ENCODE measurements around the gene PPP1R15B.

GRCh38 chr1:204447190-204447589, 35.6 kb upstream of the PPP1R15B start:
- TF ChIP-seq EZH2phosphoT487 (IDR thresholded peaks at IDR 0.05; ENCODE audit: borderline replicate concordance, low read depth, low read length) = no peak
- TF ChIP-seq, protein P1, sequence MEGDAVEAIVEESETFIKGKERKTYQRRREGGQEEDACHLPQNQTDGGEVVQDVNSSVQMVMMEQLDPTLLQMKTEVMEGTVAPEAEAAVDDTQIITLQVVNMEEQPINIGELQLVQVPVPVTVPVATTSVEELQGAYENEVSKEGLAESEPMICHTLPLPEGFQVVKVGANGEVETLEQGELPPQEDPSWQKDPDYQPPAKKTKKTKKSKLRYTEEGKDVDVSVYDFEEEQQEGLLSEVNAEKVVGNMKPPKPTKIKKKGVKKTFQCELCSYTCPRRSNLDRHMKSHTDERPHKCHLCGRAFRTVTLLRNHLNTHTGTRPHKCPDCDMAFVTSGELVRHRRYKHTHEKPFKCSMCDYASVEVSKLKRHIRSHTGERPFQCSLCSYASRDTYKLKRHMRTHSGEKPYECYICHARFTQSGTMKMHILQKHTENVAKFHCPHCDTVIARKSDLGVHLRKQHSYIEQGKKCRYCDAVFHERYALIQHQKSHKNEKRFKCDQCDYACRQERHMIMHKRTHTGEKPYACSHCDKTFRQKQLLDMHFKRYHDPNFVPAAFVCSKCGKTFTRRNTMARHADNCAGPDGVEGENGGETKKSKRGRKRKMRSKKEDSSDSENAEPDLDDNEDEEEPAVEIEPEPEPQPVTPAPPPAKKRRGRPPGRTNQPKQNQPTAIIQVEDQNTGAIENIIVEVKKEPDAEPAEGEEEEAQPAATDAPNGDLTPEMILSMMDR (conservative IDR thresholded peaks at IDR 0.05; ENCODE audit: low read length) = no peak
